CD8-positive, alpha-beta memory T cell (primary cell): ENCODE results near the gene CCNL1. TPM values are rescaled to one million over a fixed set of nuclear protein-coding genes. Genes with fewer than 3 reads are reported as not detected.

ENCODE experiments used
- CTCF ChIA-PET: fragments of 350-600 bp; sonication (Branson Sonifier 250); formaldehyde crosslinking; loops from one replicate; lab custom pipeline; 2021; ENCODE audit warnings: antibody characterized with exemption; lab: Charles Lee
- POLR2A ChIA-PET: fragments of 350-600 bp; sonication (Branson Sonifier 250); formaldehyde crosslinking; loops from one replicate; lab custom pipeline; 2021; ENCODE audit warnings: antibody characterized with exemption; lab: Charles Lee
- DNase-seq, 5 donors: peaks; one replicate each; pipeline versions ENCODE4 v3.0.0 to v3.0.0-alpha.2; 2020 to 2022; ENCODE audit warnings: mixed read lengths in 1 of 5
- H3K27ac ChIP-seq: one replicate; pipeline ENCODE4 v1.7.0; 2013; ENCODE audit warnings: low read depth, mild to moderate bottlenecking, low read length, moderate library complexity
- H3K27me3 ChIP-seq: 2 replicates; pipeline ENCODE4 v1.7.0; 2013; ENCODE audit warnings: low read length, mild to moderate bottlenecking; ENCODE audit not compliant: insufficient read depth, poor library complexity, severe bottlenecking
- H3K36me3 ChIP-seq: 2 replicates; pipeline ENCODE4 v1.7.0; 2013; ENCODE audit warnings: mild to moderate bottlenecking, low read length, moderate library complexity; ENCODE audit not compliant: insufficient read depth
- H3K4me1 ChIP-seq: 2 replicates; pipeline ENCODE4 v1.7.0; 2013; ENCODE audit warnings: mild to moderate bottlenecking, low read length, moderate library complexity; ENCODE audit not compliant: insufficient read depth
- H3K4me3 ChIP-seq: 2 replicates; pipeline ENCODE4 v1.7.0; 2013; ENCODE audit warnings: mild to moderate bottlenecking, low read length
- H3K9me3 ChIP-seq: 2 replicates; pipeline ENCODE4 v1.7.0; 2013; ENCODE audit warnings: mild to moderate bottlenecking, low read length
- H3K27ac Mint-ChIP-seq, 8 donors: one replicate each; pipeline ENCODE4 v1.8.0; 2020 to 2021; ENCODE audit warnings: mixed read lengths in 8 of 8, mild to moderate bottlenecking in 6 of 8, inconsistent platforms in 3 of 8, moderate library complexity in 3 of 8
- H3K27me3 Mint-ChIP-seq, 2 donors: one replicate each; pipeline ENCODE4 v1.8.0; 2020 to 2021; ENCODE audit warnings: mixed read lengths in 2 of 2, mild to moderate bottlenecking in 1 of 2, moderate library complexity in 1 of 2
- H3K36me3 Mint-ChIP-seq, 3 donors: one replicate each; pipeline ENCODE4 v1.8.0; 2020 to 2021; ENCODE audit warnings: mixed read lengths in 3 of 3, inconsistent platforms in 1 of 3, mild to moderate bottlenecking in 1 of 3
- H3K4me1 Mint-ChIP-seq, 3 donors: one replicate each; pipeline ENCODE4 v1.8.0; 2020 to 2021; ENCODE audit warnings: mixed read lengths in 3 of 3, inconsistent platforms in 1 of 3, mild to moderate bottlenecking in 1 of 3
- H3K4me3 Mint-ChIP-seq, 7 donors: one replicate each; pipeline ENCODE4 v1.8.0; 2020 to 2021; ENCODE audit warnings: mixed read lengths in 7 of 7, mild to moderate bottlenecking in 6 of 7, moderate library complexity in 4 of 7, inconsistent platforms in 2 of 7
- H3K9me3 Mint-ChIP-seq, 5 donors: one replicate each; pipeline ENCODE4 v1.8.0; 2020 to 2022; ENCODE audit warnings: mixed read lengths in 5 of 5, mild to moderate bottlenecking in 3 of 5, moderate library complexity in 2 of 5, inconsistent platforms in 1 of 5
- polyA plus RNA-seq: library from polyadenylated mRNA; unstranded; fragments of 300-500 nt; fragmentation: Illumina TruSeq; gene quantifications from one replicate; pipeline ENCODE4 v1.2.3, GENCODE V29; 2021
- total RNA-seq, 2 experiments: library from RNA; stranded (reverse); gene quantifications; one replicate each; pipeline ENCODE4 v1.2.3, GENCODE V29; 2021

Gene CCNL1
- total and polyA plus RNA-seq, 3 experiments from 2014 or later, result 62.1 to 126 (median 125) TPM

DNA sequence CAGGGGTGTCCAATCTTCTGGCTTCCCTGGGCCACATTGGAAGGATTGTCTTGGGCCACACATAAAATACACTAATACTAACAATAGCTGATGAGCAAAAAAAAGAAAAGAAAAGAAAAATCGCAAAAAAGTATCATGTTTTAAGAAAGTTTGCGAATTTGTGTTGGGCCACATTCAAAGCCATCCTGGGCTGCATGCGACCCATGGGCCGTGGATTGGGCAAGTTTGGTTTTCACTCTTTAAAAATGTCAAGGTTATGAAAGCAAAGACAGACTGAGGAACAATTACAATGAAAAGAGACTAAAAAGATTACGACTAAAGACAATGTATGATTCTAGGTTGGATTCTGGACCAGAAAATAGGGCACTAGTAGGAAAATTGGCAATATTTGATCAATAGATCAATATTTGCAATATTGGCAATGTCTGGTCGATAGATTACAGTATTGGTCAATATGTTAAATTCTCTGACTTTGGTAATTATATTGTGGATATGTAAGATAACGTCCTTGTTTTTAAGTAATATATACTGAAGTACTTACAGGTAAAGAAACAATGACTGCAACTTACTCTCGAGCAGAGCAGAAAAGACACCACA, 19.9 kb downstream of the CCNL1 start:
- peaks cover 9% of the 10 kb centered on the region for H3K4me1 ChIP-seq
- CTCF ChIA-PET, result no interaction called here
- Mint-ChIP-seq H3K4me3 (no peak overlapping the region), H3K36me3 (peaks cover 0 to 58% (median 8%) of the 10 kb centered on the region in 3 donors), H3K27me3 (no peaks in the 10 kb centered on the region), H3K9me3 (no peaks in the 10 kb centered on the region), H3K27ac (peak overlapping the region in 5 of 8 donors; percentile 19 to 36 (median 26)), H3K4me1 (peaks cover 10 to 26% (median 22%) of the 10 kb centered on the region in 3 donors)
- H3K4me3 ChIP-seq, result no peak overlapping the region
- POLR2A ChIA-PET, result interaction anchor here (0.6 kb wide), 1 partner anchor 44 kb away, joined by 6 read pairs; no protein-coding TSS in a partner anchor
- no peaks in the 10 kb centered on the region for H3K9me3 ChIP-seq
- no peak overlapping the region for H3K27ac ChIP-seq
- no peak for DNase-seq
- H3K36me3 ChIP-seq, result peaks cover 9% of the 10 kb centered on the region
- H3K27me3 ChIP-seq, result no peaks in the 10 kb centered on the region

- Histone ChIP-seq H3K27ac (no peak overlapping the region), H3K4me3 (no peak overlapping the region), H3K9me3 (no peaks in the 10 kb centered on the region), H3K36me3 (no peaks in the 10 kb centered on the region), H3K4me1 (peaks cover 28% of the 10 kb centered on the region), H3K27me3 (no peaks in the 10 kb centered on the region)
- H3K4me1 Mint-ChIP-seq, result peaks cover 38 to 55% (median 54%) of the 10 kb centered on the region in 3 donors
- H3K9me3 Mint-ChIP-seq, result no peaks in the 10 kb centered on the region
- ChIA-PET CTCF (interaction anchor here (0.7 to 3.2 kb wide), 50 partner anchors 8 to 988 kb away, joined by 3 to 46 read pairs (median 5); partner anchors contain the start of genes CCNL1, SSR3 and TIPARP), POLR2A (interaction anchor here (1.1 to 3.0 kb wide), 3 partner anchors 23 to 463 kb away, joined by 3 to 15 read pairs (median 5); partner anchors contain the start of gene CCNL1)
- H3K27me3 Mint-ChIP-seq, result no peaks in the 10 kb centered on the region
- H3K27ac Mint-ChIP-seq, result peak overlapping the region in 5 of 8 donors; percentile 1 to 85 (median 74)
- H3K4me3 Mint-ChIP-seq, result peak overlapping the region in 1 of 7 donors; percentile 55
- peaks cover 0 to 28% (median 2%) of the 10 kb centered on the region in 3 donors for H3K36me3 Mint-ChIP-seq
- DNase-seq, result no peak
Observed at GRCh38 chr3:157136647-157137387, 23.1 kb downstream of the CCNL1 start.

DNA sequence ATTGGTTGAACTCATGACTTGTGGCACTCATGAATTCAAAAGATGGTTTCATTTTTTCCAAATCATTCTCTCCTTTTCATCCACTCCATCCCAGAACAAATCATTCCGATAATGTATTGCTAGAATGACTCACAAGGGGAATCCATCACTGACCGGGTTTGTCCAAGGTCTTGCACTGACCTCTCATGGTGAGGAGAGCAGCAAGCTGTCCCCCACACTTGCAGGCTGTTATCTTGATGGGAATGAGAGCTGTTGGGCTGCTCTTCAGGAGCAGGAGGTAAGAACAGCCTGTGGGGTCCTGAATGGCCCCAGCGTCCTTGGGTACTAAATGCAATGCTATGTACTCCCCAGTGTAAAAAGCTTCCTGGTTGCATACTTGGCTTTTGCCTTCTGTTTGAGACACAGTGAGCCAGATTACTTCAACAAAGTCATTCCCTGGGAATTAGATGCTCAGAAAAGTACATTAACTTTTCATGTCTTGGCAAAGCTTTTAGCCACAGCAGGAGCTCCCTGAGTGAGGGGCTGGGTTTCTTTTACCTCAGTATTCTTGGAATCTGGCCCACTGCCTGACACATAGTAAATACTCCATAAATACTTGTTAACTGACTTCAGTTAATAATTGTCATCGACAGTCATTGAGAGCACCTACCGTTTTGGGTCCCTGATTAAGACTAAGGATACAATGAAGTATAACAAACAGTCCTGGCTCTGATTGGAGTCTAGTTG, 24.1 kb downstream of the CCNL1 start:
- peak overlapping the region in 3 of 8 donors; percentile 6 to 39 (median 24) for H3K27ac Mint-ChIP-seq
- no peaks in the 10 kb centered on the region for H3K36me3 ChIP-seq
- peaks cover 38% of the 10 kb centered on the region for H3K4me1 ChIP-seq
- H3K4me1 Mint-ChIP-seq, result peaks cover 47 to 64% (median 64%) of the 10 kb centered on the region in 3 donors
- no peak overlapping the region for H3K27ac ChIP-seq
- H3K4me3 ChIP-seq, result no peak overlapping the region
- DNase-seq, result no peak
- H3K9me3 Mint-ChIP-seq, result no peaks in the 10 kb centered on the region
- H3K27me3 Mint-ChIP-seq, result no peaks in the 10 kb centered on the region
- H3K36me3 Mint-ChIP-seq, result peaks cover 0 to 22% (median 2%) of the 10 kb centered on the region in 3 donors
- CTCF ChIA-PET, result interaction anchor here (0.9 to 3.2 kb wide), 6 partner anchors 8 to 984 kb away, joined by 3 to 33 read pairs (median 8); no protein-coding TSS in a partner anchor
- POLR2A ChIA-PET, result interaction anchor here (1.2 kb wide), 1 partner anchor 462 kb away, joined by 5 read pairs; no protein-coding TSS in a partner anchor
- no peaks in the 10 kb centered on the region for H3K27me3 ChIP-seq
- H3K9me3 ChIP-seq, result no peaks in the 10 kb centered on the region
- no peak overlapping the region for H3K4me3 Mint-ChIP-seq

- H3K27ac ChIP-seq, result no peak overlapping the region
Observed at GRCh38 chr3:157134620-157135191, 25.2 kb downstream of the CCNL1 start.

DNA sequence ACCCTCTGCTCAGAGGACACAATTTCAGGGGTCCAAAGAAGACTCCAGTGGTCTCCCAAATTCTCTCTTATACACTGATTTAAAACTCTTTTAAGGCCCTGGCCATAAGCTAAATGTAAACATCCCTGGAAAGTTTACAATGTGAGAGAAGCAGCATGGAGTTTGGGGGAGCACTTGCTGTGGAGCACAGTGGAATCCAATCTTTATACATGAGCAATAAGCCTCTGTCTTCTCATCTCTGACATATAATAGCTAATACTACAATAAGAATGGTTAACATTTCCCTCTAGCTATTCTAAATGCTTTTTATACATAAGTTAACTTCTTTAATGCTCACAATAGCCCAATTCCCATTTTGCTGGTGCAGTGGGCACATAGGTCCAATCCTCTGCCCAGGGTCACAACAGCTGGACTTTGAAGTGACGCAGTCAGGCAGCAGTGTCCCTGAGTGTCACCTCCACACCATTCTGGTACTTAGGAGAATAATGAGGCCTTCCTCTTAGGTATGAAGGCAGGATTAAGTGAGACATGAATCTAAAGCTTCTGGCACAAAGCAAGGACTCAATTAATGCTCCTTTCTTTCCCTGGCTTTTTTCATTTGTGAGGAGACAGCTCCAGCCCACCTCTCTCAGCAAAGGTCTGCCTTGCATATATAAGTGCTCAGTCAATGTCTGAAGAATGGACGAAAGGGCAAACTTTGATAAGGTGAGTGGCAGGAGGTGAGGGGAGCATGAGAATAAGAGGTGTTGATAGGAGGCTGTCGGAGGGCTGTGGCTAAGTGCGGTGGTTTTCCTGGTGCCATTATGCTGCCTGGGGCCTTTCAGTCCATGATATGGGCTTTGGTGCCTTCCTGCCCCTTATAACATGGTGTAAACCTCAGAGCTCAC, 26.3 kb downstream of the CCNL1 start:
- Histone ChIP-seq H3K27ac (no peak overlapping the region), H3K36me3 (no peaks in the 10 kb centered on the region), H3K4me3 (no peak overlapping the region), H3K4me1 (peaks cover 58% of the 10 kb centered on the region), H3K9me3 (no peaks in the 10 kb centered on the region), H3K27me3 (no peaks in the 10 kb centered on the region)
- Mint-ChIP-seq H3K9me3 (no peaks in the 10 kb centered on the region), H3K4me3 (peak overlapping the region in 2 of 7 donors; percentile 19 to 44), H3K36me3 (peaks cover 0 to 8% (median 0%) of the 10 kb centered on the region in 3 donors), H3K27me3 (no peaks in the 10 kb centered on the region), H3K27ac (peak overlapping the region; percentile 69 to 98 (median 96)), H3K4me1 (peaks cover 67 to 86% (median 86%) of the 10 kb centered on the region in 3 donors)
- DNase-seq, result no peak
- CTCF ChIA-PET, result interaction anchor here (1.0 to 4.6 kb wide), 9 partner anchors 9 to 982 kb away, joined by 3 to 28 read pairs (median 4); no protein-coding TSS in a partner anchor
- POLR2A ChIA-PET, result no interaction called here

More at GRCh38 chr3:157134620-157135191, 25.2 kb downstream of the CCNL1 start:
- Mint-ChIP-seq H3K4me1 (peaks cover 56 to 76% (median 76%) of the 10 kb centered on the region in 3 donors), H3K4me3 (no peak overlapping the region), H3K9me3 (no peaks in the 10 kb centered on the region), H3K36me3 (peaks cover 0 to 13% (median 0%) of the 10 kb centered on the region in 3 donors), H3K27me3 (no peaks in the 10 kb centered on the region), H3K27ac (peak overlapping the region; percentile 17 to 98 (median 68))
- H3K27me3 ChIP-seq, result no peaks in the 10 kb centered on the region
- peaks cover 48% of the 10 kb centered on the region for H3K4me1 ChIP-seq
- H3K4me3 ChIP-seq, result no peak overlapping the region
- no peaks in the 10 kb centered on the region for H3K36me3 ChIP-seq
- no peaks in the 10 kb centered on the region for H3K9me3 ChIP-seq
- DNase-seq, result no peak
- ChIA-PET CTCF (interaction anchor here (1.2 to 2.1 kb wide), 5 partner anchors 8 to 461 kb away, joined by 3 to 9 read pairs (median 3); no protein-coding TSS in a partner anchor), POLR2A (no interaction called here)

DNA sequence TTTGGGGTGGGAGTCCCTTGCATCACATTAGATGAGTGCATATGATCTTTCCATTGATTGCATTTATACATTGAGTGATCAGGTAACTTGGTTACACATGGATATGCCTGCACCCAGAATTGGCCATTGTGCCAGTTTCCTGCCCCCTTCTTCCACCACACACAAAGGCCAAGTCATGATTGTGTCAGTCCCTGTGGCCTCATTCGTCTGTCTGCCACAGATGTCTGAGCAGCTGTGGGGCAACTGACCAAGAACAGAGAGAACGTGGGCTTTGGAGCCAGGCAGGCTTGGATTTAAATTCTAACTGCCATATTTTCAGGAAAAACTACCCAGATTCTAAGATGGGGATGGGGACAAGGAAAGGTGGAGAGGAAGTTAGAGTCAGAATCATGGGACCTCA, 27.0 kb downstream of the CCNL1 start:
- no peaks in the 10 kb centered on the region for H3K9me3 ChIP-seq
- Mint-ChIP-seq H3K27me3 (no peaks in the 10 kb centered on the region), H3K9me3 (no peaks in the 10 kb centered on the region), H3K27ac (peak overlapping the region; percentile 94 to 98 (median 96)), H3K4me3 (peak overlapping the region in 5 of 7 donors; percentile 1 to 79 (median 16)), H3K4me1 (peaks cover 73 to 93% (median 91%) of the 10 kb centered on the region in 3 donors), H3K36me3 (peaks cover 0 to 4% (median 0%) of the 10 kb centered on the region in 3 donors)
- no peak overlapping the region for H3K4me3 ChIP-seq
- no peak for DNase-seq
- no peak overlapping the region for H3K27ac ChIP-seq
- no peaks in the 10 kb centered on the region for H3K27me3 ChIP-seq
- H3K4me1 ChIP-seq, result peaks cover 65% of the 10 kb centered on the region
- no peaks in the 10 kb centered on the region for H3K36me3 ChIP-seq
- ChIA-PET CTCF (interaction anchor here (1.0 to 4.6 kb wide), 8 partner anchors 12 to 982 kb away, joined by 3 to 28 read pairs (median 4); no protein-coding TSS in a partner anchor), POLR2A (no interaction called here)
